ENCODE data around the gene MDM1. TPM values are rescaled to one million over a fixed set of nuclear protein-coding genes. Genes with fewer than 3 reads are reported as not detected.
A peak's percentile ranks its signal among the peaks of the same experiment; 100 is the strongest.

Gene MDM1
- total RNA-seq, 3 donors from 2014 or later, result 7.1 to 70.9 (median 11.5) TPM

GRCh38 chr12:68368327-68368726 is 36.2 kb upstream of the MDM1 start:
- intact Hi-C loops (cut with DNase I, micrococcal nuclease), result no loop called here
- DNase-seq (no peak), ATAC-seq (no peak)
- Histone ChIP-seq H3K4me1 (ENCODE audit: low read depth) (peaks cover 7% of the 10 kb centered on the region), H3K4me3 (no peak overlapping the region), H3K36me3 (ENCODE audit: low read depth) (no peaks in the 10 kb centered on the region), H3K9me3 (no peaks in the 10 kb centered on the region)
- no peak for TF ChIP-seq CTCF (IDR thresholded peaks at IDR 0.05)

GRCh38 chr12:68367903-68368302 is 35.7 kb upstream of the MDM1 start:
- Histone ChIP-seq H3K4me1 (ENCODE audit: low read depth) (peaks cover 7% of the 10 kb centered on the region), H3K9me3 (no peaks in the 10 kb centered on the region), H3K4me3 (no peak overlapping the region), H3K36me3 (ENCODE audit: low read depth) (no peaks in the 10 kb centered on the region)
- no peak for ATAC-seq
- no peak for DNase-seq
- TF ChIP-seq CTCF (IDR thresholded peaks at IDR 0.05), result no peak
- intact Hi-C loops (cut with DNase I, micrococcal nuclease), result no loop called here

- H3K9me3 ChIP-seq, result no peaks in the 10 kb centered on the region
- intact Hi-C loops (cut with DNase I, micrococcal nuclease), result no loop called here
- peaks cover 7% of the 10 kb centered on the region for H3K4me1 ChIP-seq (ENCODE audit: low read depth)
- H3K4me3 ChIP-seq, result no peak overlapping the region
- no peaks in the 10 kb centered on the region for H3K36me3 ChIP-seq (ENCODE audit: low read depth)
- no peak for TF ChIP-seq CTCF (IDR thresholded peaks at IDR 0.05)
- ATAC-seq, result no peak
- DNase-seq, result no peak
These were observed 35.0 kb upstream of the MDM1 start for GRCh38 chr12:68367116-68367515.

- Histone ChIP-seq H3K4me1 (ENCODE audit: low read depth) (peaks cover 7% of the 10 kb centered on the region), H3K9me3 (no peaks in the 10 kb centered on the region), H3K4me3 (no peak overlapping the region), H3K36me3 (ENCODE audit: low read depth) (no peaks in the 10 kb centered on the region)
- intact Hi-C loops (cut with DNase I, micrococcal nuclease), result no loop called here
- ATAC-seq (peak; percentile 97), DNase-seq (peak; percentile 90 to 96 (median 92))
- no peak for TF ChIP-seq CTCF (IDR thresholded peaks at IDR 0.05)
These were observed 32.9 kb upstream of the MDM1 start for GRCh38 chr12:68364893-68365725.

- Histone ChIP-seq H3K9me3 (no peaks in the 10 kb centered on the region), H3K4me1 (ENCODE audit: low read depth) (peaks cover 7% of the 10 kb centered on the region), H3K36me3 (ENCODE audit: low read depth) (no peaks in the 10 kb centered on the region), H3K4me3 (no peak overlapping the region)
- ATAC-seq (no peak), DNase-seq (no peak)
- TF ChIP-seq CTCF (IDR thresholded peaks at IDR 0.05), result no peak
- intact Hi-C loops (cut with DNase I, micrococcal nuclease), result no loop called here
These were observed 32.2 kb upstream of the MDM1 start for GRCh38 chr12:68364328-68364727.

Measured in mucosa of descending colon (tissue), 3 donors.